Heart left ventricle (tissue), 16 donors: ENCODE measurements around the gene ZFP92. TPM values are rescaled to one million over a fixed set of nuclear protein-coding genes. Genes with fewer than 3 reads are reported as not detected.

Experiments
- ATAC-seq, 4 donors: fragments of 200-7000 bp; cut with Tn5 transposase; one replicate each; pipeline ENCODE4 v1.9.1; 2020 to 2022; ENCODE audit warnings: moderate library complexity in 4 of 4, mild to moderate bottlenecking in 3 of 4, moderate number of reproducible peaks in 1 of 4
- DNase-seq, 5 donors: peaks; one replicate each; pipeline ENCODE4 v3.0.0-alpha.2; 2020
- H3K27ac ChIP-seq, 12 donors: fragments of 200-600 bp; sonication (generic) in 4 of 12; one replicate each; pipeline versions ENCODE4 v1.5.0 to v1.8.0; 2016 to 2022; ENCODE audit warnings: mild to moderate bottlenecking in 2 of 12
- H3K27me3 ChIP-seq, 9 donors: fragments of 200-600 bp; sonication (generic) in 2 of 9; one replicate each; pipeline versions ENCODE4 v1.5.1 to v1.8.0; 2016 to 2022; ENCODE audit warnings: mild to moderate bottlenecking in 3 of 9
- H3K36me3 ChIP-seq, 9 donors: fragments of 200-600 bp; sonication (generic) in 2 of 9; one replicate each; pipeline versions ENCODE4 v1.5.0 to v1.8.0; 2018 to 2022; ENCODE audit warnings: mild to moderate bottlenecking in 2 of 9
- H3K4me1 ChIP-seq, 12 donors: fragments of 200-600 bp; sonication (generic) in 4 of 12; one replicate each; pipeline versions ENCODE4 v1.5.0 to v1.8.0; 2016 to 2022; ENCODE audit warnings: mild to moderate bottlenecking in 3 of 12
- H3K4me3 ChIP-seq, 12 donors: fragments of 200-600 bp; sonication (generic) in 4 of 12; one replicate each; pipeline versions ENCODE4 v1.5.0 to v1.8.0; 2017 to 2022; ENCODE audit warnings: mild to moderate bottlenecking in 9 of 12, moderate library complexity in 4 of 12
- H3K9me3 ChIP-seq, 12 donors: fragments of 200-600 bp; sonication (generic) in 4 of 12; one replicate each; pipeline versions ENCODE4 v1.5.0 to v1.8.0; 2016 to 2022; ENCODE audit warnings: mild to moderate bottlenecking in 1 of 12
- POLR2A ChIP-seq, 2 donors: fragments of 450-650 bp; IDR thresholded peaks; one replicate each; pipeline ENCODE4 v1.6.1; 2017; ENCODE audit warnings: antibody characterized with exemption in 2 of 2, mild to moderate bottlenecking in 2 of 2, moderate library complexity in 2 of 2
- WGBS, 4 donors: extraction: QIAGEN DNeasy Blood & Tissue Kit in 2 of 4; methylation state at CpG; one replicate each; pipeline versions ENCODE4 v1.1.5 to v1.1.7; 2013 to 2018; 5-methylcytosine and 5-hydroxymethylcytosine counted together
- intact Hi-C, 10 donors: fragments of 100-400 bp; cut with DNase I; formaldehyde crosslinking; loops; one replicate each; pipeline versions ENCODE4 v1.11.1 to v1.14.2; 2022
- polyA plus RNA-seq, 2 donors: library from polyadenylated mRNA; stranded (reverse); fragments of 200-250 nt; gene quantifications; one replicate each; pipeline ENCODE4 v1.2.3, GENCODE V29; 2013
- total RNA-seq, 9 donors: library from RNA; depleted of rRNA in 2 of 9; stranded (reverse); fragments of >200 nt in 2 of 9; fragmentation: NEBNext Ultra II Directional in 3 of 9; extraction: Animal tissue kit (Norgen Biotek cat#: 25700) in 3 of 9; gene quantifications; one replicate each; pipeline versions ENCODE4 v1.1.0 to v1.2.4, GENCODE V29; 2016 to 2023
- TF ChIP-seq, protein P1 (sequence below), 12 donors: fragments of 200-600 bp; sonication (generic) in 4 of 12; IDR thresholded peaks; one replicate each; pipeline versions ENCODE4 v1.5.0 to v1.8.0; 2018 to 2022; ENCODE audit warnings: antibody characterized with exemption in 12 of 12, mild to moderate bottlenecking in 5 of 12
- donor health status: ischemic (EF 13 %, LVEDD 7.1; RV severe dilation, severe dysfunction).
- donor health status: healthy with polysubstance abuse.
- donor health status: DM: no; HTN: yes; CAD: no.
- donor health status: DM: no; HTN: no; CAD: no.
- donor health status: ischemic (EF 25% LVEDD 6.9; RV normal size, moderate dysfunction).
- donor health status: ischemic (EF 25% LVEDD 5.7; RV mildly dilated, moderate dysfunction).
- donor health status: healthy.
- donor health status: DM: yes; HTN: yes; CAD: no.
- donor health status: ischemic (EF 35%, LVEDD 5.7; RV mildly dilated, moderate dysfunction).
- donor health status: nonischemic (EF 11% LVEDD 7.7; RV severe dilation, severe dysfunction).
- donor health status: DM: yes; HTN: yes; CAD: no.
- donor health status: PGD.
- donor health status: ischemic (EF 29% LVEDD 5.4; RV normal size, mild dysfunction).
- donor health status: nonischemic (EF 23%, LVEDD 6.1; RV moderate dilation, normal function).

Gene ZFP92
- total and polyA plus RNA-seq, 11 donors: 0.22 to 1.5 (median 0.55) TPM

DNA sequence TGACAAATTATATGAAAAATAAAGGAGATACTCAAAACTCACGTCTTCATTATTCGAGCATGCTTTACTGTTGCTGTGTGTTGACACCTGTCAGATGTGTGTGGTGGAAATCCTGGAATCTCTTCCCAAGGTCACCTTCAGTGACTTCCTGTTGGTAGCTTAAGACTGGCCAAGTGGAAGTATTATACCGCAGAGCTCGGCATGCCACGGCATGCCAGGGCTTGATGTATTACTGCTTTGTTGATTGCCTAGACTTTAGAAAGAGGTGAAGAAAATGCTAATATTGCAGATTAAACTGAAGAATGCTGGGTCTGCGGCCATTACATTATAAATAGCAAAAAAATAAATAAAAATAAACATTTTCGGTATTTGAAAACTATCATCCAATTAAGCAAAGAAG is 30.0 kb downstream of the ZFP92 start:
- Histone ChIP-seq H3K27me3 (peaks cover 0 to 14% (median 0%) of the 10 kb centered on the region in 9 donors), H3K4me1 (no peaks in the 10 kb centered on the region), H3K36me3 (no peaks in the 10 kb centered on the region), H3K4me3 (no peak overlapping the region), H3K9me3 (no peaks in the 10 kb centered on the region), H3K27ac (no peak overlapping the region)
- TF ChIP-seq, protein P1, sequence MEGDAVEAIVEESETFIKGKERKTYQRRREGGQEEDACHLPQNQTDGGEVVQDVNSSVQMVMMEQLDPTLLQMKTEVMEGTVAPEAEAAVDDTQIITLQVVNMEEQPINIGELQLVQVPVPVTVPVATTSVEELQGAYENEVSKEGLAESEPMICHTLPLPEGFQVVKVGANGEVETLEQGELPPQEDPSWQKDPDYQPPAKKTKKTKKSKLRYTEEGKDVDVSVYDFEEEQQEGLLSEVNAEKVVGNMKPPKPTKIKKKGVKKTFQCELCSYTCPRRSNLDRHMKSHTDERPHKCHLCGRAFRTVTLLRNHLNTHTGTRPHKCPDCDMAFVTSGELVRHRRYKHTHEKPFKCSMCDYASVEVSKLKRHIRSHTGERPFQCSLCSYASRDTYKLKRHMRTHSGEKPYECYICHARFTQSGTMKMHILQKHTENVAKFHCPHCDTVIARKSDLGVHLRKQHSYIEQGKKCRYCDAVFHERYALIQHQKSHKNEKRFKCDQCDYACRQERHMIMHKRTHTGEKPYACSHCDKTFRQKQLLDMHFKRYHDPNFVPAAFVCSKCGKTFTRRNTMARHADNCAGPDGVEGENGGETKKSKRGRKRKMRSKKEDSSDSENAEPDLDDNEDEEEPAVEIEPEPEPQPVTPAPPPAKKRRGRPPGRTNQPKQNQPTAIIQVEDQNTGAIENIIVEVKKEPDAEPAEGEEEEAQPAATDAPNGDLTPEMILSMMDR (IDR thresholded peaks at IDR 0.05): no peak
- no peak for TF ChIP-seq POLR2A (IDR thresholded peaks at IDR 0.05)
- intact Hi-C loops: loop anchor here in 1 of 10 donors (10.0 kb wide), 1 partner anchor 406 kb away; no protein-coding TSS in a partner anchor
- DNase-seq (no peak), ATAC-seq (no peak)
- WGBS, 4 donors: 58 to 76% (median 64%) methylated on average over 7 of the region's 7 CpGs

GRCh38 chrX:153441981-153442380 is 30.7 kb downstream of the ZFP92 start:
- H3K36me3 ChIP-seq: no peaks in the 10 kb centered on the region
- H3K27me3 ChIP-seq: peaks cover 0 to 9% (median 0%) of the 10 kb centered on the region in 9 donors
- H3K4me3 ChIP-seq: no peak overlapping the region
- DNase-seq (no peak), ATAC-seq (no peak)
- WGBS, 4 donors: 80 to 92% (median 81%) methylated on average over 8 to 9 of the region's 9 CpGs
- TF ChIP-seq POLR2A (IDR thresholded peaks at IDR 0.05): no peak
- TF ChIP-seq, protein P1 (IDR thresholded peaks at IDR 0.05): no peak
- no peaks in the 10 kb centered on the region for H3K9me3 ChIP-seq
- H3K27ac ChIP-seq: no peak overlapping the region
- H3K4me1 ChIP-seq: no peaks in the 10 kb centered on the region
- intact Hi-C loops: loop anchor here in 1 of 10 donors (10.0 kb wide), 1 partner anchor 407 kb away; no protein-coding TSS in a partner anchor

DNA sequence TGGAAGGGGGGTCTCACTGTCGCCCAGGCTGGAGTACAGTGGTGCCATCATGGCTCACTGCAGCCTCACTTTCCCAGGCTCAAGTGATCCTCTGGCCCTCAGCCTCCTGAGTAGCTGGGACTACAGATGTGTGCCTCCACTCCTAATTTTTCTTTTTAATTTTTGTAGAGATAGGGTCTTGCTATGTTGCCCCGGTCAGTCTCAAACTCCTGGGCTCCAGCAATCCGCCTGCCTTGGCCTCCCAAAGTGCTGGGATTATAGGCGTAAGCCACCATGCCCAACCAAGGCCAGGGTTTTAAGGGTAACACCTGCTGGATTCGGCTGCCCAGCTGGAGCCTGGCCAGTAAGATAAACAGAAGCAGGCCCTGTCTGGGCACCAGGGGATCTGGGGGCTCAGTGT is 31.2 kb downstream of the ZFP92 start:
- ATAC-seq (no peak), DNase-seq (no peak)
- intact Hi-C loops: loop anchor here in 1 of 10 donors (10.0 kb wide), 1 partner anchor 408 kb away; no protein-coding TSS in a partner anchor
- Histone ChIP-seq H3K9me3 (no peaks in the 10 kb centered on the region), H3K4me1 (no peaks in the 10 kb centered on the region), H3K27me3 (peaks cover 0 to 4% (median 0%) of the 10 kb centered on the region in 9 donors), H3K4me3 (no peak overlapping the region), H3K27ac (no peak overlapping the region), H3K36me3 (peaks cover 0 to under 1% (median 0%) of the 10 kb centered on the region in 9 donors)
- TF ChIP-seq, protein P1 (IDR thresholded peaks at IDR 0.05): no peak
- TF ChIP-seq POLR2A (IDR thresholded peaks at IDR 0.05): no peak
- WGBS, 4 donors: 81 to 89% (median 85%) methylated on average over 5 of the region's 5 CpGs

DNA sequence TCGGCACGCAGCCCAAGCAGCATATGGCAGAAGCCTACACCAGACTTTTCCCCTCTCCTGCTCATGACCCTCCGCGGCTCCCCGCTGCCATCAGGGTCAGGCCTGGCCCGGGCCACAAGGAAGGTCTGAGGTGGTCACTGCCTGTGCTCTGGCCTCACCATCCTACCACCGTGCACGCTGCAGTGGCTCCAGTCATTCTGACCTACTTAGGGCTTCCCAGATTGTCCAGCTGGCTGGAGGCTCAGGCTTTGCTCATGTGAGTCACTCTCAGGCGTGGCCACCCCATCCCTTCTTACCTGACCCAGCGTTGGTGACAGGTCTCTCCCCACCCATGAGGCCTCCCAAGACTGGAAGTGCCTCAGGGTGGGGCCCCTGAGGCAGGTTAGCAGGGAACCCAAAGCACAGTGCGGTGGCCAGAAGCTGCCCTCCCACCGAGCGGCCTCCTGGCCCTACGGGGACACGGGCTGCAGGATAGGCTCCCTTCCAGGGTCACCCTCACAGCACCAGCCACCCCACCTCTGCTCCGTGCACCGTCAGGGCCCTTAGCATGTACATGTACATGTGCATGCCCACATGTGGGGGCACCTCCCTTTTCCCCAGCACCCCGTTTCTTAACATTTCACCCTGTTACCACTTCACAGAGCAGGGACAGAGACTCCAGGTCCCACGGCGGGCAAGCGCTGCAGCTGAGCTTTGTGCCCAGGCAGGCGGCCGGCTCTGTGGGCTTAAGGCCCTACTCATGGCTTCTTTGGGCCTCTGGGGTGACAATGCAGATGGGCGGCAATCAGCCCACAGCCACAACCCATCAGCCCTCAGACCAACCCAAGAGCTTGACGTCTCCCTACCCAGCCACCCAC is 32.4 kb downstream of the ZFP92 start:
- 81 to 89% (median 88%) methylated on average over 20 to 25 of the region's 25 CpGs for WGBS, 4 donors
- DNase-seq (no peak), ATAC-seq (peak in 2 of 4 donors; percentile 9 to 35)
- Histone ChIP-seq H3K27me3 (no peaks in the 10 kb centered on the region), H3K4me1 (no peaks in the 10 kb centered on the region), H3K4me3 (no peak overlapping the region), H3K27ac (no peak overlapping the region), H3K9me3 (no peaks in the 10 kb centered on the region), H3K36me3 (peaks cover 0 to 3% (median 0%) of the 10 kb centered on the region in 9 donors)
- TF ChIP-seq, protein P1 (IDR thresholded peaks at IDR 0.05): no peak
- no peak for TF ChIP-seq POLR2A (IDR thresholded peaks at IDR 0.05)
- intact Hi-C loops: loop anchor here in 1 of 10 donors (10.0 kb wide), 1 partner anchor 409 kb away; no protein-coding TSS in a partner anchor
